ENCODE results near the gene ANGEL2. TPM values are rescaled to one million over a fixed set of nuclear protein-coding genes. Genes with fewer than 3 reads are reported as not detected.
A peak's percentile ranks its signal among the peaks of the same experiment; 100 is the strongest.

Gene ANGEL2
- total and polyA plus RNA-seq, 2 experiments from 2014 or later = 11.8 to 34.8 TPM

DNA sequence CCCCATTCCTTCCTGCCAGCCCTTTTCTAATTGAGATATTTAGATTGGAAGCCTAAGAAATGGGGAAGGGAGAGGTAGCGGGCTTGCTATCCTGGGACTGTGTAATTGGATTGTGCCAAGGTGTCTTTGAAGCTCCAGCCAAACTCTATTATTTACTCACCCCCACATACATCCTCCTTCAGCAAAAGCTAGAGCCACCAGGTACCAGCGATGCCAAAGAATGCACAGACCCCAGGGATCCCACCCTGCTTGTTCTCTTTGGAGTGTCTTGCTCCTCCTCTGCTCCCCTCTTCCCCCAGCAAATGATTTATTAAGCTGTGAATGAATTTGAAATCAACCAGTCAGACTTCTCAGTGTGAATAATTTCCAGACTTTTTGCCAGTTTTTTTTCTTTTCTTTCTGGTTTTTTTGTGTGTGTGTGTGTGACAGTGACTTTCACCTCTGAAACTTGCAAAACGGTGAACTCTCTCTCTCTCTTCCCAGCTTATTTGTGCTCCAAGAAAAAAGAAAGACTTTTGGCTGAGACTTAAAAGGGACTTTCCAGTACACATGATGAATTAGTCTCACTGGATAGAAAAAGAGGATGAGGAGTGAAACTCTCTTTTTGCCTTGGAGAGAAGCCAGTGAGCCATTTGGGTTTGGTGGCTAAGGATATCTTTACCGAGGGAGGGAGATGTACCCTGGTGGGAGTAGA, 63.6 kb downstream of the ANGEL2 start:
- Histone ChIP-seq H3K4me2 (peak overlapping the region; percentile 99), H2AFZ (peak overlapping the region; percentile 92), H3K36me3 (replicated peaks; ENCODE audit: insufficient read depth, low read depth) (no peaks in the 10 kb centered on the region), H3K9me2 (replicated peaks; ENCODE audit: insufficient read depth) (no peaks in the 10 kb centered on the region), H4K20me1 (ENCODE audit: insufficient read depth, poor library complexity, severe bottlenecking) (no peaks in the 10 kb centered on the region), H3K27ac (no peak overlapping the region), H3K4me1 (ENCODE audit: insufficient read depth) (no peaks in the 10 kb centered on the region), H3K79me2 (no peaks in the 10 kb centered on the region), H3K27me3 (peaks cover 10% of the 10 kb centered on the region), H3K4me3 (no peak overlapping the region), H3K9me3 (ENCODE audit: low read depth) (no peaks in the 10 kb centered on the region)
- 61% methylated on average over 4 of the region's 4 CpGs for WGBS (ENCODE audit: low lambda C conversion rate, missing lambda C conversion rate)
- TF ChIP-seq EZH2phosphoT487 (IDR thresholded peaks at IDR 0.05; ENCODE audit: low read depth, severe bottlenecking, unreplicated experiment) (no peak), EZH2 (IDR thresholded peaks at IDR 0.05; ENCODE audit: borderline replicate concordance) (no peak)
- TF ChIP-seq, protein P1, sequence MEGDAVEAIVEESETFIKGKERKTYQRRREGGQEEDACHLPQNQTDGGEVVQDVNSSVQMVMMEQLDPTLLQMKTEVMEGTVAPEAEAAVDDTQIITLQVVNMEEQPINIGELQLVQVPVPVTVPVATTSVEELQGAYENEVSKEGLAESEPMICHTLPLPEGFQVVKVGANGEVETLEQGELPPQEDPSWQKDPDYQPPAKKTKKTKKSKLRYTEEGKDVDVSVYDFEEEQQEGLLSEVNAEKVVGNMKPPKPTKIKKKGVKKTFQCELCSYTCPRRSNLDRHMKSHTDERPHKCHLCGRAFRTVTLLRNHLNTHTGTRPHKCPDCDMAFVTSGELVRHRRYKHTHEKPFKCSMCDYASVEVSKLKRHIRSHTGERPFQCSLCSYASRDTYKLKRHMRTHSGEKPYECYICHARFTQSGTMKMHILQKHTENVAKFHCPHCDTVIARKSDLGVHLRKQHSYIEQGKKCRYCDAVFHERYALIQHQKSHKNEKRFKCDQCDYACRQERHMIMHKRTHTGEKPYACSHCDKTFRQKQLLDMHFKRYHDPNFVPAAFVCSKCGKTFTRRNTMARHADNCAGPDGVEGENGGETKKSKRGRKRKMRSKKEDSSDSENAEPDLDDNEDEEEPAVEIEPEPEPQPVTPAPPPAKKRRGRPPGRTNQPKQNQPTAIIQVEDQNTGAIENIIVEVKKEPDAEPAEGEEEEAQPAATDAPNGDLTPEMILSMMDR (IDR thresholded peaks at IDR 0.05; ENCODE audit: poor library complexity) = no peak
- no peak for DNase-seq (ENCODE audit: low spot score)

DNA sequence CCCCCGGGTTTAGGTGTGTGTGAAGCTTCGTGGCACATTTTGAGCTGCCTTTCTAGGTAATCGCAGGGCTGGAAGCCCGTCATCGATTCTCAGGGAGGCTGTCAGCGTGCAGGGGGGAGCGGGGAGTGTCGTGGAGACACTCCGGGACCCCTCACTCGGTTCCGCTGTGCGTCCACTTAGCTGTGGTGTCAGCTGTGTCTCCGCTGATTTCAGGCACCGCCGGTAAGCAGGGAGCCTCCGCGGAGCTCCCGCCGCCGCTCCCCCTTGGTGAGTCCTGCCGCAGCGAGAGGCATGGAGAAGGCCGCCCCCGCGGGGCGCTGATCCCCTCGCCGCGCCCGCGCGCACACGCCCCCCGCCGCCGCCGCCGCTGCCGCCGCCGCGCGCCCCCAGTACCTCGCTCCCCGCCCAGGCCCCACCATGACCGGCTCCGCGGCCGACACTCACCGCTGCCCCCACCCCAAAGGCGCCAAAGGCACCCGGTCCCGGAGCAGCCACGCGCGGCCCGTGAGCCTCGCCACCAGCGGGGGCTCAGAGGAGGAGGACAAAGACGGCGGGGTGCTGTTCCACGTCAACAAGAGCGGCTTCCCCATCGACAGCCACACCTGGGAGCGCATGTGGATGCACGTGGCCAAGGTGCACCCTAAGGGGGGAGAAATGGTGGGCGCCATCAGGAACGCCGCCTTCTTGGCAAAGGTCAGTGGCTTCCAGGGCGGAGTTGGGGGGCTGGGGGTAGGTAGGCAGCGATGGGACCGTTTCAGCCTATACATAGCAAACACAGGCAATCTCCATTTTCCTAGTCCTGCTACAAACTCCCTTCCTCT, 64.3 kb downstream of the ANGEL2 start:
- WGBS (ENCODE audit: low lambda C conversion rate, missing lambda C conversion rate) = 6% methylated on average over 53 of the region's 72 CpGs
- no peaks in the 10 kb centered on the region for H3K36me3 ChIP-seq (replicated peaks; ENCODE audit: insufficient read depth, low read depth)
- no peaks in the 10 kb centered on the region for H3K79me2 ChIP-seq
- no peaks in the 10 kb centered on the region for H3K9me3 ChIP-seq (ENCODE audit: low read depth)
- peaks cover 10% of the 10 kb centered on the region for H3K27me3 ChIP-seq
- H2AFZ ChIP-seq = peak overlapping the region; percentile 92
- peak; percentile 35 for DNase-seq (ENCODE audit: low spot score)
- H3K4me3 ChIP-seq = peak overlapping the region; percentile 93
- H3K9me2 ChIP-seq (replicated peaks; ENCODE audit: insufficient read depth) = no peaks in the 10 kb centered on the region
- TF ChIP-seq EZH2 (IDR thresholded peaks at IDR 0.05; ENCODE audit: borderline replicate concordance) (peak; percentile 1), EZH2phosphoT487 (IDR thresholded peaks at IDR 0.05; ENCODE audit: low read depth, severe bottlenecking, unreplicated experiment) (no peak)
- no peaks in the 10 kb centered on the region for H3K4me1 ChIP-seq (ENCODE audit: insufficient read depth)
- no peaks in the 10 kb centered on the region for H4K20me1 ChIP-seq (ENCODE audit: insufficient read depth, poor library complexity, severe bottlenecking)
- peak overlapping the region; percentile 99 for H3K4me2 ChIP-seq
- peak overlapping the region; percentile 82 for H3K27ac ChIP-seq

DNA sequence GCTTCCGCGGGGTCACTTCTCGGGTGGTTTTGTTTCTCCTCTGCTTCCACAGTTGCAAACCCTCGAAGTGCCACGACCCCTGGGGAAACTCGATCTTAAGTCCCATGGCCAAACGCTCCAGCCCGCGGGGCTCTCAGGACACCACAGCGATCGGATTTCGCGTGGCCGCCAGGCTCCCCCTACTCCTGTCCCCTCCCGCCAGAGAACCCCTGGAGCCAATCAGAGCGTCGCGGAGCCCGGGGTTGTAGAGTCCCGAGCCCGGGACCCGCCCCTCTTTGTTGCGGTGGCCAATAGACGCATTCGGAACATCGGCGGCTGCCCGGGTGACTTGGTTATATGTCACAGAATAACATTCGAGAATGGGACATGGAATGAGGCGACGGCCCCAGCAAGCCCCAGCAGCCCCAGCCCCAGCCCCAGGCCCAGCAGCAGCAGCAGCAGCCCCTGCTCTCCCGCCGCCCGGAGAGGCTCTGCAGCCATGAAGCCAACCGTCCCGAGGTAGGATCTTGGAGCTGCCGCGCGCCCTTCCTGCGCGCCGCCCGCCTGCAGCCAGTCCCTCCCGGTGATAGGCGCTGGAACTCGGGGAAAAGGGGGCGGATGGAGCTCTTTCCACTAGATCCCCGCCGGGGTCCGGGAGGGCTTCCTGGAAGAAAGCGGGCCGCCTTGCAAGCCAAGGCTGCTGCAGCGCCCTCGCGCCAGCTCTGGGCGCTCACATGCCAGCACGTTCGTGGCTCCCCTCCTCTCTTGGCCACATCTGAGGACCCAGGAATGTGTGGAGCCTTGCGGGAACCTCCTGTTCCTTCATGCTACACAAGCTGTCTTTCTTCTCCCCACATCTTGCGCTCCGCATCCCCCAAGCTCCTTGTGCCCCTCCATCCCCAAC, 65.2 kb downstream of the ANGEL2 start, which contains the start of gene VASH2:
VASH2 (plus strand) TSS at position 299 of the 883 bp plus-strand sequence. CDS start 1,002 bp downstream, outside the sequence.
- Histone ChIP-seq H3K27me3 (peaks cover 10% of the 10 kb centered on the region), H3K4me3 (peak within 1 kb of the TSS; percentile 93), H3K4me2 (peak within 1 kb of the TSS; percentile 99), H3K36me3 (replicated peaks; ENCODE audit: insufficient read depth, low read depth) (no peaks in the 10 kb centered on the region), H3K9me3 (ENCODE audit: low read depth) (no peaks in the 10 kb centered on the region), H3K27ac (peak within 1 kb of the TSS; percentile 82), H3K9me2 (replicated peaks; ENCODE audit: insufficient read depth) (no peaks in the 10 kb centered on the region), H3K4me1 (ENCODE audit: insufficient read depth) (no peaks in the 10 kb centered on the region), H2AFZ (peak within 1 kb of the TSS; percentile 92), H3K79me2 (no peaks in the 10 kb centered on the region), H4K20me1 (ENCODE audit: insufficient read depth, poor library complexity, severe bottlenecking) (no peaks in the 10 kb centered on the region)
- peak; percentile 89 for DNase-seq (ENCODE audit: low spot score)
- under 1% methylated on average over 59 of the region's 61 CpGs for WGBS (ENCODE audit: low lambda C conversion rate, missing lambda C conversion rate)
- no peak for TF ChIP-seq EZH2phosphoT487 (IDR thresholded peaks at IDR 0.05; ENCODE audit: low read depth, severe bottlenecking, unreplicated experiment)
- TF ChIP-seq EZH2 (IDR thresholded peaks at IDR 0.05; ENCODE audit: borderline replicate concordance) = no peak
- TF ChIP-seq, protein P1 (IDR thresholded peaks at IDR 0.05; ENCODE audit: poor library complexity) = no peak
